ENCODE results near the gene ATXN1. TPM values are rescaled to one million over a fixed set of nuclear protein-coding genes. Genes with fewer than 3 reads are reported as not detected.

Gene ATXN1
- total and polyA plus RNA-seq, 2 of the 8 experiments (the other 6 are each of a cell fraction or from before 2014, with no cell fraction given), result 1.6 to 4.0 TPM

DNA sequence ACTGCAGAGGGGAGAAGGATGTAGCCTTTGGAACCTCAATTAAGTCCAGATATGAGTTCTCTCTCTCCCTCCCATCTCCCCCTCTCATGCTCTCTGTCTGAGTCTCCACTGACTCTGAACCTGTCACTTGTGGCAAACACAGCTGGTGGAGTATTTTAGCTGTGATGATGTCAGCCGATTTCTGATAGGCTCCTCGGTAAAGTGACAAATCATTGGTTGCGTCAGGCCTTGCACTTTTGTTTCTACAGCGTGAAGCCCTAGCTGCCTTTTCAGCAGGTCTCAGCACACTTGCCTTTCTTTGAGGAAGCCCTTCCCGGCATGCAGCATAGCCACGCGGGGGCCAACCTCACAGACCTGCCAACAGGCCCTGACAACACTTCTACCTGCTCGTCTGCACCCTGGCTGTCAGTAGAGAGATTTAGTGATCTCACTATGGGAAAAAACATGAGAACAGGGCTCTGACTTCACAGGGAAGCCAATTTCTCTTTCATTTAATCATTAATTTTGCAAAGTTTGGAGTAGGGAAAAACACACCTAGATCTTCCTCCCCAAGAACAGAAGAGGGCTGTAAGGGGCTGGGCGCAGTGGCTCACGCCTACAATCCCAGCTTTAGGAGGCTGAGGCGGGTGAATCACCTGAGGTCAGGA is 438.5 kb downstream of the ATXN1 start (continued):
- TF ChIP-seq, protein P1, sequence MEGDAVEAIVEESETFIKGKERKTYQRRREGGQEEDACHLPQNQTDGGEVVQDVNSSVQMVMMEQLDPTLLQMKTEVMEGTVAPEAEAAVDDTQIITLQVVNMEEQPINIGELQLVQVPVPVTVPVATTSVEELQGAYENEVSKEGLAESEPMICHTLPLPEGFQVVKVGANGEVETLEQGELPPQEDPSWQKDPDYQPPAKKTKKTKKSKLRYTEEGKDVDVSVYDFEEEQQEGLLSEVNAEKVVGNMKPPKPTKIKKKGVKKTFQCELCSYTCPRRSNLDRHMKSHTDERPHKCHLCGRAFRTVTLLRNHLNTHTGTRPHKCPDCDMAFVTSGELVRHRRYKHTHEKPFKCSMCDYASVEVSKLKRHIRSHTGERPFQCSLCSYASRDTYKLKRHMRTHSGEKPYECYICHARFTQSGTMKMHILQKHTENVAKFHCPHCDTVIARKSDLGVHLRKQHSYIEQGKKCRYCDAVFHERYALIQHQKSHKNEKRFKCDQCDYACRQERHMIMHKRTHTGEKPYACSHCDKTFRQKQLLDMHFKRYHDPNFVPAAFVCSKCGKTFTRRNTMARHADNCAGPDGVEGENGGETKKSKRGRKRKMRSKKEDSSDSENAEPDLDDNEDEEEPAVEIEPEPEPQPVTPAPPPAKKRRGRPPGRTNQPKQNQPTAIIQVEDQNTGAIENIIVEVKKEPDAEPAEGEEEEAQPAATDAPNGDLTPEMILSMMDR (IDR thresholded peaks at IDR 0.05; ENCODE audit: control extremely low read depth in 1 of 3, insufficient read depth in 1 of 3, low read depth in 1 of 3, low read length in 3 of 3), result no peak
- TF ChIP-seq CHD2 (IDR thresholded peaks at IDR 0.05; ENCODE audit: low read length), result no peak
